ENCODE results near the gene RASGRF2.

The RASGRF2 gene

GRCh38 chr5:81169924-81170323, 209.8 kb downstream of the RASGRF2 start:
- DNase-seq (ENCODE audit: low read depth, low spot score) = no peak

GRCh38 chr5:81171769-81172168, 211.6 kb downstream of the RASGRF2 start:
- DNase-seq (ENCODE audit: low read depth, low spot score) = no peak

GRCh38 chr5:81172710-81173109, 212.5 kb downstream of the RASGRF2 start:
- DNase-seq (ENCODE audit: low read depth, low spot score) = no peak

- no peak for DNase-seq (ENCODE audit: low read depth, low spot score)
Observed at GRCh38 chr5:81177061-81177460, 216.9 kb downstream of the RASGRF2 start.

- DNase-seq (ENCODE audit: low read depth, low spot score) = no peak
Observed at GRCh38 chr5:81179959-81180358, 219.8 kb downstream of the RASGRF2 start.

- DNase-seq (ENCODE audit: low read depth, low spot score) = no peak
Observed at GRCh38 chr5:81180780-81181460, 220.8 kb downstream of the RASGRF2 start.

- DNase-seq (ENCODE audit: low read depth, low spot score) = no peak
Observed at GRCh38 chr5:81181576-81182316, 221.6 kb downstream of the RASGRF2 start.

- no peak for DNase-seq (ENCODE audit: low read depth, low spot score)
Observed at GRCh38 chr5:81182396-81183390, 222.5 kb downstream of the RASGRF2 start.

GRCh38 chr5:81183811-81184748, 223.9 kb downstream of the RASGRF2 start:
- no peak for DNase-seq (ENCODE audit: low read depth, low spot score)

GRCh38 chr5:81184749-81185110, 224.6 kb downstream of the RASGRF2 start:
- DNase-seq (ENCODE audit: low read depth, low spot score) = no peak

GRCh38 chr5:81187885-81188284, 227.7 kb downstream of the RASGRF2 start:
- DNase-seq (ENCODE audit: low read depth, low spot score) = no peak

GRCh38 chr5:81188962-81189361, 228.8 kb downstream of the RASGRF2 start:
- no peak for DNase-seq (ENCODE audit: low read depth, low spot score)

- no peak for DNase-seq (ENCODE audit: low read depth, low spot score)
Observed at GRCh38 chr5:81189875-81190498, 229.8 kb downstream of the RASGRF2 start.

- no peak for DNase-seq (ENCODE audit: low read depth, low spot score)
Observed at GRCh38 chr5:81191726-81192372, 231.7 kb downstream of the RASGRF2 start.

- no peak for DNase-seq (ENCODE audit: low read depth, low spot score)
Observed at GRCh38 chr5:81192373-81192750, 232.2 kb downstream of the RASGRF2 start.

- peak; percentile 66 for DNase-seq (ENCODE audit: low read depth, low spot score)
Observed at GRCh38 chr5:81194633-81195334, 234.6 kb downstream of the RASGRF2 start.

GRCh38 chr5:81195335-81195929, 235.3 kb downstream of the RASGRF2 start:
- DNase-seq (ENCODE audit: low read depth, low spot score) = no peak

GRCh38 chr5:81202655-81203054, 242.5 kb downstream of the RASGRF2 start:
- no peak for DNase-seq (ENCODE audit: low read depth, low spot score)

- DNase-seq (ENCODE audit: low read depth, low spot score) = no peak
Observed at GRCh38 chr5:81203729-81204128, 243.6 kb downstream of the RASGRF2 start.
